Muscle of leg (tissue), 11 donors: ENCODE data around the gene RPA3. TPM values are rescaled to one million over a fixed set of nuclear protein-coding genes. Genes with fewer than 3 reads are reported as not detected.

Experiments used
- DNase-seq: peaks from one replicate; pipeline ENCODE4 v3.0.0; 2013
- H3K27ac ChIP-seq: one replicate; pipeline ENCODE4 v1.5.1; 2013; ENCODE audit warnings: mild to moderate bottlenecking, low read length, control low read depth
- H3K27me3 ChIP-seq: one replicate; pipeline ENCODE4 v1.6.1; 2013; ENCODE audit warnings: low read length; ENCODE audit not compliant: control insufficient read depth, insufficient read depth
- H3K36me3 ChIP-seq: one replicate; pipeline ENCODE4 v1.6.1; 2013; ENCODE audit warnings: low read length; ENCODE audit not compliant: control insufficient read depth, insufficient read depth
- H3K4me1 ChIP-seq: one replicate; pipeline ENCODE4 v1.6.1; 2013; ENCODE audit warnings: low read length; ENCODE audit not compliant: control insufficient read depth, insufficient read depth
- H3K4me3 ChIP-seq: one replicate; pipeline ENCODE4 v1.5.1; 2013; ENCODE audit warnings: low read length, control low read depth
- H3K9me3 ChIP-seq: replicated peaks from 2 replicates; pipeline ENCODE4 v1.6.1; 2013; ENCODE audit warnings: low read depth, low read length; ENCODE audit not compliant: control insufficient read depth
- WGBS: methylation state at CpG from one replicate; pipeline ENCODE4 v1.1.5; 2013; ENCODE audit warnings: missing lambda C conversion rate; ENCODE audit not compliant: insufficient coverage; 5-methylcytosine and 5-hydroxymethylcytosine counted together
- polyA plus RNA-seq, 8 donors: library from polyadenylated mRNA; unstranded; fragments of 120-200 nt; gene quantifications; one replicate each; pipeline versions ENCODE4 v1.2.1 to v1.2.3, GENCODE V29; 2013; ENCODE audit warnings: inconsistent platforms in 1 of 8, low replicate concordance in 1 of 8; ENCODE audit not compliant: insufficient read length in 8 of 8, insufficient read depth in 1 of 8
- total RNA-seq: library from RNA; stranded (reverse); fragments of 120-200 nt; gene quantifications from one replicate; pipeline ENCODE4 v1.2.4, GENCODE V29; 2013

RPA3 gene
- total and polyA plus RNA-seq, 9 donors = 22.2 to 28.1 (median 26.3) TPM

DNA sequence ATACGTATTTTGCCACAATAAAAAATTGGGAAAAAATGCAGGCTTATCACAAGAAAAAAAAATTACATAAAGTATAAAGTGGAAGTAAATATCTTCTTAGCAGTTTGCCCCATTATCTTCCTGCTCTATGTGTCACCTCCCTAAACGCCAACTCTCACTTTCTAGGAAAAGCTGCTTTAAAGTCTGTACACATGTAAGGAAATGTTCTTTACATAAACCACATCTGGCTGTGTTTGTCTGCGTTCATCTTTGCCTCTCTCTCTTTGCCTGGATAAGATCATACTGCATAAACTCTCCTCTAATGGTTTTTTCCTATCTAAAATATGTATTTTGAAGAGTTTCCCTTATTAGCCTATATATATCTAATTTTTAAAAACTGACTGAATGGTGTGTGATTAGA, 100.9 kb downstream of the RPA3 start:
- no peak for DNase-seq
- Histone ChIP-seq H3K27me3 (no peaks in the 10 kb centered on the region), H3K4me1 (no peaks in the 10 kb centered on the region), H3K4me3 (no peak overlapping the region), H3K27ac (no peak overlapping the region), H3K36me3 (no peaks in the 10 kb centered on the region), H3K9me3 (no peaks in the 10 kb centered on the region)
- no CpG with 5 or more reads among the region's 3 CpGs for WGBS

- no peak for DNase-seq
- H3K4me1 ChIP-seq = no peaks in the 10 kb centered on the region
- H3K9me3 ChIP-seq = no peaks in the 10 kb centered on the region
- no peaks in the 10 kb centered on the region for H3K27me3 ChIP-seq
- H3K36me3 ChIP-seq = no peaks in the 10 kb centered on the region
- H3K4me3 ChIP-seq = no peak overlapping the region
- no peak overlapping the region for H3K27ac ChIP-seq
- no CpG with 5 or more reads among the region's 4 CpGs for WGBS
These were observed 104.2 kb downstream of the RPA3 start for GRCh38 chr7:7614018-7614741.

DNA sequence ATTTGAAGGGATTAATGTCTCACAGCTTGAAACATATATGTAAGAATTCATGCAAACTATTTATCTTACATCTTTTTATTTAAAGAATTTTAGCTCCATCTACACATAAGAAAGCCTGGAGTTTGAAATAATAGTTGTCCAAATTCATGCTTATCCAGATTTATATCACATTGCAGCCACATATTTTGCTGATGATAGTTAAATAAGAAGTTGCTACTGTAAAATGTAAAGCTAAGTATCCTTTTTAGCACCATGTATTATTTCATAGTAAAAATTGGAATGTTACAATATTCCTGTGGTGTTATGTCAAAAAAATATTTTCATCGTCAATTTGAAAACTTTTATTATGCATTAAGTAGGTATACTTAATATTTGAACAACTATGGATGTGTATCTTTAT, 105.2 kb downstream of the RPA3 start:
- Histone ChIP-seq H3K27me3 (no peaks in the 10 kb centered on the region), H3K36me3 (no peaks in the 10 kb centered on the region), H3K4me3 (no peak overlapping the region), H3K9me3 (no peaks in the 10 kb centered on the region), H3K4me1 (no peaks in the 10 kb centered on the region), H3K27ac (no peak overlapping the region)
- DNase-seq = no peak
- no CpG with 5 or more reads among the region's 1 CpG for WGBS

DNA sequence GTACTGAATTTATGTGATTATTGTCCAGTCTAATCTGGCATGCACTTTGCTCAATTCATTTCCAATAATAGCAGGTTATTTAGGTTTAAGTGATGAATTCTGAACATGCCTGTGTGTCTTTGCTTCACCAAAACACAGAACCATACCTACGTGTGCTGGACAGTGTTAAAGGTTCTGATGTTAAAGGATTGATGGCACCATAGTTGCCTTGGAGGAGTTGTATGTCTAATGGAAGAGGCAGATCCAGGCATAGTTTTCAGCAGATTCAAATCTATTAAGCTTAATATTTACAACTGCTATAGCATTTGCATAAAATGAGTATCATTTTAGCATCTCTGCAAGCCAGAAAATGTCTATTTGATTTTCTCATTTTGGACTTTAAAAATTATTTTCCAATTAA, 105.9 kb downstream of the RPA3 start:
- no peaks in the 10 kb centered on the region for H3K36me3 ChIP-seq
- no peak overlapping the region for H3K4me3 ChIP-seq
- DNase-seq = no peak
- no peaks in the 10 kb centered on the region for H3K27me3 ChIP-seq
- no peaks in the 10 kb centered on the region for H3K4me1 ChIP-seq
- no peaks in the 10 kb centered on the region for H3K9me3 ChIP-seq
- no CpG with 5 or more reads among the region's 1 CpG for WGBS
- H3K27ac ChIP-seq = no peak overlapping the region

DNA sequence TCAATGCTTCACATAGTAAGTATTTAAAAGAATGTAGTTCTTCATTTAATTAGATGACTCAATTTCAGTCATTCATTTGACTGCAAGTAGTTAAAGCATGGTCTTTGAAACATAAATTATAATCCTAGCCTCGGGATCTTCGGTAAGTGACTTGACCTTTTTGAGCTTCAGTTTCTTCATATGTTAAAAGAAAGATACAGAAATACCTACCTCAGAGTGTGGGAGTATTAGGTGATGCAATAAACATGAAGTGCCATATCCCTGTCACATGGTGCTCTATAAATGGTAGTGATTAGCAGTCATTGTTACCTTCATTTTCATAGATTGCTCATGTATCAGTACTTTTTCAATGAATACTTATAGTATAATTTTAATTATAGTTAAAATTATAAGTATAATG, 109.1 kb downstream of the RPA3 start:
- no peak for DNase-seq
- no CpG with 5 or more reads among the region's 2 CpGs for WGBS

GRCh38 chr7:7607010-7607409, 111.4 kb downstream of the RPA3 start:
- no peaks in the 10 kb centered on the region for H3K27me3 ChIP-seq
- H3K4me1 ChIP-seq = no peaks in the 10 kb centered on the region
- H3K36me3 ChIP-seq = peaks cover 5% of the 10 kb centered on the region
- no peaks in the 10 kb centered on the region for H3K9me3 ChIP-seq
- no peak for DNase-seq
- no peak overlapping the region for H3K27ac ChIP-seq
- no peak overlapping the region for H3K4me3 ChIP-seq
- WGBS = no CpG with 5 or more reads among the region's 3 CpGs

More for the DNA sequence above, 109.1 kb downstream of the RPA3 start:
- Histone ChIP-seq H3K27me3 (no peaks in the 10 kb centered on the region), H3K36me3 (peaks cover 5% of the 10 kb centered on the region), H3K4me1 (no peaks in the 10 kb centered on the region), H3K4me3 (no peak overlapping the region), H3K27ac (no peak overlapping the region), H3K9me3 (no peaks in the 10 kb centered on the region)

- Histone ChIP-seq H3K27ac (no peak overlapping the region), H3K36me3 (peaks cover 21% of the 10 kb centered on the region), H3K4me3 (no peak overlapping the region), H3K9me3 (no peaks in the 10 kb centered on the region), H3K4me1 (no peaks in the 10 kb centered on the region), H3K27me3 (no peaks in the 10 kb centered on the region)
- WGBS = no CpG with 5 or more reads among the region's 5 CpGs
- peak; percentile 2 for DNase-seq
These were observed 122.2 kb downstream of the RPA3 start for GRCh38 chr7:7596176-7596575.

- DNase-seq = peak; percentile 46
- Histone ChIP-seq H3K9me3 (no peaks in the 10 kb centered on the region), H3K36me3 (peaks cover 21% of the 10 kb centered on the region), H3K27ac (no peak overlapping the region), H3K4me1 (no peaks in the 10 kb centered on the region), H3K4me3 (no peak overlapping the region), H3K27me3 (no peaks in the 10 kb centered on the region)
- WGBS = no CpG with 5 or more reads among the region's 1 CpG
These were observed 123.0 kb downstream of the RPA3 start for GRCh38 chr7:7595451-7595850.

Other genes with a start within 250 kb of the RPA3 start
- 0.75 TPM for gene COL28A1, start 182.7 kb downstream of the RPA3 start, total RNA-seq
- gene COL28A1, start 182.7 kb downstream of the RPA3 start, polyA plus RNA-seq = 1 to 10 TPM in 2 of 8 donors, under 1 TPM in 6; 0.34 to 1.7 (median 0.73) TPM
- gene MIOS, start 151.7 kb downstream of the RPA3 start, total RNA-seq = 32.6 TPM
- 10 to 100 TPM; 20.7 to 29.5 (median 26.8) TPM for gene MIOS, start 151.7 kb downstream of the RPA3 start, polyA plus RNA-seq
- gene UMAD1, start 77.9 kb downstream of the RPA3 start, total RNA-seq = 7.8 TPM
- 10 to 100 TPM in 2 of 8 donors, 1 to 10 TPM in 6; 7.4 to 11.8 (median 9.2) TPM for gene UMAD1, start 77.9 kb downstream of the RPA3 start, polyA plus RNA-seq